Trophoblast cell (in vitro differentiated cells and primary cell): ENCODE measurements around the gene TAT.
"Not testable (repeated sequence)": the region's sequence is repeated elsewhere in the genome, so short reads cannot be mapped to it uniquely, and the experiment has no call there.

Experiments
- DNase-seq, 2 donors: peaks; one replicate each; pipeline ENCODE4 v3.0.0-alpha.2; 2016
- H2AFZ ChIP-seq: 2 replicates; pipeline ENCODE4 v1.6.1; 2013; ENCODE audit warnings: low read length, moderate library complexity, mild to moderate bottlenecking; ENCODE audit not compliant: insufficient read depth, poor library complexity
- H2AK5ac ChIP-seq: 2 replicates; pipeline ENCODE4 v1.6.1; 2013; ENCODE audit warnings: mild to moderate bottlenecking, low read length
- H2BK120ac ChIP-seq: 2 replicates; pipeline ENCODE4 v1.6.1; 2013; ENCODE audit warnings: low read length, mild to moderate bottlenecking, moderate library complexity; ENCODE audit not compliant: insufficient read depth, poor library complexity
- H2BK12ac ChIP-seq: 2 replicates; pipeline ENCODE4 v1.6.1; 2013; ENCODE audit warnings: mild to moderate bottlenecking, low read length, moderate library complexity
- H2BK5ac ChIP-seq: 2 replicates; pipeline ENCODE4 v1.6.1; 2013; ENCODE audit warnings: low read length, low read depth, moderate library complexity, mild to moderate bottlenecking; ENCODE audit not compliant: poor library complexity
- H3K14ac ChIP-seq: 2 replicates; pipeline ENCODE4 v1.6.1; 2013; ENCODE audit warnings: mild to moderate bottlenecking, low read length
- H3K18ac ChIP-seq: 2 replicates; pipeline ENCODE4 v1.6.1; 2013; ENCODE audit warnings: mild to moderate bottlenecking, low read length
- H3K23ac ChIP-seq: 2 replicates; pipeline ENCODE4 v1.6.1; 2013; ENCODE audit warnings: low read length
- H3K27ac ChIP-seq: 2 replicates; pipeline ENCODE4 v1.5.1; 2013; ENCODE audit warnings: low read depth, mild to moderate bottlenecking, inconsistent platforms, low read length, moderate library complexity
- H3K27me3 ChIP-seq: 2 replicates; pipeline ENCODE4 v1.6.1; 2013; ENCODE audit warnings: inconsistent platforms, mild to moderate bottlenecking, low read length, moderate library complexity; ENCODE audit not compliant: insufficient read depth
- H3K36me3 ChIP-seq, 2 experiments: 1 replicate in 1 of 2; 2 replicates in 1 of 2; pipeline ENCODE4 v1.6.1; 2013; ENCODE audit warnings: low read length in 2 of 2, mild to moderate bottlenecking in 2 of 2, moderate library complexity in 1 of 2; ENCODE audit not compliant: insufficient read depth in 2 of 2, control insufficient read depth in 1 of 2
- H3K4ac ChIP-seq: 2 replicates; pipeline ENCODE4 v1.6.1; 2013; ENCODE audit warnings: low read depth, mild to moderate bottlenecking, low read length, moderate library complexity
- H3K4me1 ChIP-seq, 2 experiments: 1 replicate in 1 of 2; 2 replicates in 1 of 2; pipeline ENCODE4 v1.6.1; 2013; ENCODE audit warnings: low read length in 2 of 2, mild to moderate bottlenecking in 2 of 2, moderate library complexity in 1 of 2; ENCODE audit not compliant: insufficient read depth in 2 of 2, control insufficient read depth in 1 of 2
- H3K4me2 ChIP-seq: 2 replicates; pipeline ENCODE4 v1.6.1; 2013; ENCODE audit warnings: inconsistent platforms, mild to moderate bottlenecking, low read length, moderate library complexity
- H3K4me3 ChIP-seq: 2 replicates; pipeline ENCODE4 v1.5.1; 2013; ENCODE audit warnings: mild to moderate bottlenecking, low read depth, low read length, inconsistent platforms
- H3K79me1 ChIP-seq: one replicate; pipeline ENCODE4 v1.6.1; 2013; ENCODE audit warnings: low read length
- H3K79me2 ChIP-seq: 2 replicates; pipeline ENCODE4 v1.6.1; 2013; ENCODE audit warnings: low read length, mild to moderate bottlenecking; ENCODE audit not compliant: control insufficient read depth, insufficient read depth, poor library complexity
- H3K9ac ChIP-seq: 2 replicates; pipeline ENCODE4 v1.6.1; 2013; ENCODE audit warnings: mild to moderate bottlenecking, low read length
- H3K9me3 ChIP-seq: 2 replicates; pipeline ENCODE4 v1.6.1; 2013; ENCODE audit warnings: low read depth, mild to moderate bottlenecking, control low read depth, inconsistent platforms, low read length; ENCODE audit not compliant: insufficient read depth
- H4K12ac ChIP-seq: 2 replicates; pipeline ENCODE4 v1.6.1; 2013; ENCODE audit warnings: low read depth, mild to moderate bottlenecking, low read length, moderate library complexity
- H4K8ac ChIP-seq: 2 replicates; pipeline ENCODE4 v1.6.1; 2013; ENCODE audit warnings: low read depth, mild to moderate bottlenecking, low read length, moderate library complexity
- H4K91ac ChIP-seq: one replicate; pipeline ENCODE4 v1.6.1; 2013; ENCODE audit warnings: low read depth, mild to moderate bottlenecking, low read length, moderate library complexity
- WGBS: extraction: QIAGEN DNeasy Blood & Tissue Kit; methylation state at CpG from one replicate; pipeline ENCODE4 v1.1.7; 2013; ENCODE audit warnings: missing lambda C conversion rate; ENCODE audit not compliant: insufficient read length, insufficient coverage; ENCODE audit errors: extremely low coverage; 5-methylcytosine and 5-hydroxymethylcytosine counted together

TAT gene

GRCh38 chr16:71622088-71622487, 45.2 kb upstream of the TAT start:
- Histone ChIP-seq H4K91ac (no peak overlapping the region), H3K4me3 (no peak overlapping the region), H3K79me1 (peaks cover 7% of the 10 kb centered on the region), H3K36me3 (no peaks in the 10 kb centered on the region), H3K79me2 (peaks cover 5% of the 10 kb centered on the region), H3K4ac (no peak overlapping the region), H3K4me2 (no peak overlapping the region), H3K9me3 (no peaks in the 10 kb centered on the region), H3K14ac (no peak overlapping the region), H4K8ac (no peak overlapping the region), H3K23ac (no peak overlapping the region), H2AFZ (no peak overlapping the region), H3K27ac (no peak overlapping the region), H2BK12ac (no peak overlapping the region), H2BK120ac (no peak overlapping the region), H2BK5ac (no peak overlapping the region), H3K27me3 (no peaks in the 10 kb centered on the region), H3K18ac (no peak overlapping the region), H3K4me1 (no peaks in the 10 kb centered on the region), H4K12ac (no peak overlapping the region), H3K9ac (no peak overlapping the region), H2AK5ac (no peak overlapping the region)
- DNase-seq, result no peak

GRCh38 chr16:71618429-71618828, 41.5 kb upstream of the TAT start:
- Histone ChIP-seq H4K12ac (no peak overlapping the region), H2BK120ac (no peak overlapping the region), H3K23ac (no peak overlapping the region), H3K27me3 (no peaks in the 10 kb centered on the region), H3K79me1 (no peaks in the 10 kb centered on the region), H4K91ac (no peak overlapping the region), H3K36me3 (no peaks in the 10 kb centered on the region), H3K18ac (no peak overlapping the region), H2BK5ac (no peak overlapping the region), H3K79me2 (no peaks in the 10 kb centered on the region), H4K8ac (no peak overlapping the region), H3K4ac (no peak overlapping the region), H3K14ac (no peak overlapping the region), H2AFZ (no peak overlapping the region), H3K9me3 (no peaks in the 10 kb centered on the region), H3K9ac (no peak overlapping the region), H3K4me3 (no peak overlapping the region), H2BK12ac (no peak overlapping the region), H2AK5ac (no peak overlapping the region), H3K27ac (no peak overlapping the region), H3K4me1 (no peaks in the 10 kb centered on the region), H3K4me2 (no peak overlapping the region)
- no CpG with 5 or more reads among the region's 4 CpGs for WGBS
- no peak for DNase-seq

- H2BK120ac ChIP-seq, H2AK5ac ChIP-seq, H3K4me3 ChIP-seq: not testable (repeated sequence)
These were observed 38.1 kb upstream of the TAT start for GRCh38 chr16:71614956-71615355.

GRCh38 chr16:71610936-71611871, 34.3 kb upstream of the TAT start:
- DNase-seq, result peak; percentile 50 to 81
- Histone ChIP-seq H2AK5ac (no peak overlapping the region), H3K4me3 (no peak overlapping the region), H2BK12ac (no peak overlapping the region), H4K91ac (no peak overlapping the region), H2BK5ac (no peak overlapping the region), H3K27ac (no peak overlapping the region), H3K27me3 (no peaks in the 10 kb centered on the region), H4K12ac (no peak overlapping the region), H3K4ac (no peak overlapping the region), H3K79me2 (no peaks in the 10 kb centered on the region), H3K36me3 (no peaks in the 10 kb centered on the region), H2AFZ (peak overlapping the region; percentile 49), H2BK120ac (no peak overlapping the region), H3K4me1 (peaks cover 4% of the 10 kb centered on the region in 2 experiments), H3K79me1 (no peaks in the 10 kb centered on the region), H3K18ac (no peak overlapping the region), H3K14ac (no peak overlapping the region), H3K4me2 (peak overlapping the region; percentile 20), H3K9ac (no peak overlapping the region), H3K9me3 (no peaks in the 10 kb centered on the region), H4K8ac (peak overlapping the region; percentile 56), H3K23ac (no peak overlapping the region)
- no CpG with 5 or more reads among the region's 19 CpGs for WGBS

More at GRCh38 chr16:71614956-71615355, 38.1 kb upstream of the TAT start:
- no CpG with 5 or more reads among the region's 8 CpGs for WGBS
- not testable (repeated sequence) for H3K9me3 ChIP-seq, H3K27me3 ChIP-seq, H4K91ac ChIP-seq, H4K12ac ChIP-seq, DNase-seq, H3K4me2 ChIP-seq, H3K36me3 ChIP-seq, H4K8ac ChIP-seq, H3K4me1 ChIP-seq, H2BK5ac ChIP-seq, H2BK12ac ChIP-seq, H3K9ac ChIP-seq, H3K27ac ChIP-seq, H3K14ac ChIP-seq, H3K23ac ChIP-seq, H3K79me2 ChIP-seq, H3K18ac ChIP-seq, H3K79me1 ChIP-seq, H3K4ac ChIP-seq, H2AFZ ChIP-seq
